Measurements from ENCODE around the gene TRIP4. TPM values are rescaled to one million over a fixed set of nuclear protein-coding genes. Genes with fewer than 3 reads are reported as not detected.

Gene TRIP4
- total and polyA plus RNA-seq, 2 experiments from 2014 or later: 13.9 to 30.6 TPM

DNA sequence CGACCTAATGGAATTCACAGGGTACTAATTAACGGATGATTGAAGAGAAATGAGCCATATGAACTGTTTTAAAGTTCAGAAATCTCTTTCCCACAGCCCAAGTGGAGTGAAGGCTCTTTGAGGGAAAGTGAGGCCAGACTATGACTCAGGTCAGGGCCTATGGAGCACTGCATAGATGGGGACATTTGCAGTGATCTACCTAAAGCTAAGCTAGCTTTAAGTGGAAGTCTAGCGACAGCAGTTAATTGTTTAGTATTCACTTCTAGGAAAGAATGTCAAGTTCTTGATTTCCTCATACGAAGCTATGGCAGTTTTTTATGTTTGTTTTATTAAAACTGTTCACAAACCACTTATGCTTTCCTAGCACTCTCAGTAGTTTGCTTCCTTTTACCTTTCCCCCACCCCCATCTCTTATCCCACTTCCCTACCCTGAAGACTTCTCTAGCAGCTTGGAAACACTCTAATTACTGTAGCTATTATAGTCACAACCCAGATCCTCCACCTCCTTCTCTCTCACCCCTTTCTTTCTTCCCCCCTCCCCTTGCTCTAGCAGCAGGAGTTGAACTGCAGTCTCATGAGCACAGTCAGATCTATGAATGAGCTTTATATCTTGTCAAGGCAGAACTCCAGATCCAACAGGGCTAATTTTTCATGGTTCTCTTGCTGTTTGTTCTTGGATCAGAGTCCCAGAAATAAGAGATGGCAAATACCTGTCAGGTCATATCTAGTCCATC lies 78.9 kb downstream of the TRIP4 start:
- no peak overlapping the region for H3K4me3 ChIP-seq
- no peaks in the 10 kb centered on the region for H3K27me3 ChIP-seq
- no peak overlapping the region for H3K4me2 ChIP-seq
- peaks cover 43% of the 10 kb centered on the region for H3K4me1 ChIP-seq (ENCODE audit: insufficient read depth)
- 77% methylated on average over 4 of the region's 4 CpGs for WGBS (ENCODE audit: low lambda C conversion rate, missing lambda C conversion rate)
- no peaks in the 10 kb centered on the region for H3K36me3 ChIP-seq (replicated peaks; ENCODE audit: insufficient read depth, low read depth)
- peaks cover 60% of the 10 kb centered on the region for H4K20me1 ChIP-seq (ENCODE audit: insufficient read depth, poor library complexity, severe bottlenecking)
- H3K79me2 ChIP-seq: peaks cover 100% of the 10 kb centered on the region
- TF ChIP-seq, protein P1, sequence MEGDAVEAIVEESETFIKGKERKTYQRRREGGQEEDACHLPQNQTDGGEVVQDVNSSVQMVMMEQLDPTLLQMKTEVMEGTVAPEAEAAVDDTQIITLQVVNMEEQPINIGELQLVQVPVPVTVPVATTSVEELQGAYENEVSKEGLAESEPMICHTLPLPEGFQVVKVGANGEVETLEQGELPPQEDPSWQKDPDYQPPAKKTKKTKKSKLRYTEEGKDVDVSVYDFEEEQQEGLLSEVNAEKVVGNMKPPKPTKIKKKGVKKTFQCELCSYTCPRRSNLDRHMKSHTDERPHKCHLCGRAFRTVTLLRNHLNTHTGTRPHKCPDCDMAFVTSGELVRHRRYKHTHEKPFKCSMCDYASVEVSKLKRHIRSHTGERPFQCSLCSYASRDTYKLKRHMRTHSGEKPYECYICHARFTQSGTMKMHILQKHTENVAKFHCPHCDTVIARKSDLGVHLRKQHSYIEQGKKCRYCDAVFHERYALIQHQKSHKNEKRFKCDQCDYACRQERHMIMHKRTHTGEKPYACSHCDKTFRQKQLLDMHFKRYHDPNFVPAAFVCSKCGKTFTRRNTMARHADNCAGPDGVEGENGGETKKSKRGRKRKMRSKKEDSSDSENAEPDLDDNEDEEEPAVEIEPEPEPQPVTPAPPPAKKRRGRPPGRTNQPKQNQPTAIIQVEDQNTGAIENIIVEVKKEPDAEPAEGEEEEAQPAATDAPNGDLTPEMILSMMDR (IDR thresholded peaks at IDR 0.05; ENCODE audit: poor library complexity): no peak
- no peak for TF ChIP-seq EZH2 (IDR thresholded peaks at IDR 0.05; ENCODE audit: borderline replicate concordance)
- TF ChIP-seq EZH2phosphoT487 (IDR thresholded peaks at IDR 0.05; ENCODE audit: low read depth, severe bottlenecking, unreplicated experiment): no peak
- no peaks in the 10 kb centered on the region for H3K9me2 ChIP-seq (replicated peaks; ENCODE audit: insufficient read depth)
- no peak overlapping the region for H3K27ac ChIP-seq
- H3K9me3 ChIP-seq (ENCODE audit: low read depth): no peaks in the 10 kb centered on the region
- DNase-seq (ENCODE audit: low spot score): no peak
- no peak overlapping the region for H2AFZ ChIP-seq

DNA sequence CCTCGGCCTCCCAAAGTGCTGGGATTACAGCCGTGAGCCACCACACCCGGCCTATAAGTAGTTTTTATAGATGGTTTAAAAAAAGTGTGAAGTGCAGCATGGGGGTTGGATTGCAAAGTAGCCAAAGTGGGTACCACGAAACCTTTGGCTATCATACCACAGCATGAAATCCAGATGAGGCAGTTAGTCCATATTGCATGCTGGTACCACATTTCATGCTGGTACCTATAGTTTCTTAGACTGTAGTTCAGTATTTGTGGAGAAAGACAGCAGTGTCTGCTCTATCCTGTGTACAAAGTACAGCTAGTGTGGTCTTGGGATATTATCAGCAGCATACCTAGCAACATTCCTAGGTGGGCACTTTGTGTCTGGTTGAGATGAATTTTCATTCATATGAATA lies 84.5 kb downstream of the TRIP4 start:
- peaks cover 40% of the 10 kb centered on the region for H4K20me1 ChIP-seq (ENCODE audit: insufficient read depth, poor library complexity, severe bottlenecking)
- H2AFZ ChIP-seq: no peak overlapping the region
- no peak for DNase-seq (ENCODE audit: low spot score)
- H3K4me1 ChIP-seq (ENCODE audit: insufficient read depth): peaks cover 8% of the 10 kb centered on the region
- peaks cover 96% of the 10 kb centered on the region for H3K79me2 ChIP-seq
- H3K27me3 ChIP-seq: no peaks in the 10 kb centered on the region
- H3K36me3 ChIP-seq (replicated peaks; ENCODE audit: insufficient read depth, low read depth): no peaks in the 10 kb centered on the region
- H3K9me2 ChIP-seq (replicated peaks; ENCODE audit: insufficient read depth): no peaks in the 10 kb centered on the region
- H3K4me2 ChIP-seq: no peak overlapping the region
- TF ChIP-seq, protein P1 (IDR thresholded peaks at IDR 0.05; ENCODE audit: poor library complexity): no peak
- no peak for TF ChIP-seq EZH2 (IDR thresholded peaks at IDR 0.05; ENCODE audit: borderline replicate concordance)
- TF ChIP-seq EZH2phosphoT487 (IDR thresholded peaks at IDR 0.05; ENCODE audit: low read depth, severe bottlenecking, unreplicated experiment): no peak
- WGBS (ENCODE audit: low lambda C conversion rate, missing lambda C conversion rate): 94% methylated on average over 4 of the region's 4 CpGs
- H3K9me3 ChIP-seq (ENCODE audit: low read depth): no peaks in the 10 kb centered on the region
- H3K4me3 ChIP-seq: no peak overlapping the region
- no peak overlapping the region for H3K27ac ChIP-seq

DNA sequence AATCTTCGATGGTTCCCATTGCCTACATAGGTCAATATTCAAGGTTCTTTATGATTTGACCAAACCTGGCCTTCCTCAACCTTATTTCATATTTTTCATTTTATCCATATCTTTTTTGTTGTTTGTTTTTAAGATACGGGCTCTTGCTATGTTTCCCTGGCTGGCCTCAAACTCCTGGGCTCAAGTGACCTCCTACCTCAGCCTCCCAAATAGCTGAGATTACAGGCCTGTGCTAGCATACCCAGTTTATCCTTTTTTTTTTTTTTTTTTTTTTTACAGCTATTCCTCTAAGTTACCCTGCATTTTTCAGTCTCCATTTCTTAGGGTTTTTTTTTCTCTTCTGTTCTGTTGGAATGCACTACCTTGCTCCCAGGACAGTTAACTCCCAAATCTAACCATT lies 87.2 kb downstream of the TRIP4 start:
- TF ChIP-seq, protein P1 (IDR thresholded peaks at IDR 0.05; ENCODE audit: poor library complexity): no peak
- no peak for TF ChIP-seq EZH2 (IDR thresholded peaks at IDR 0.05; ENCODE audit: borderline replicate concordance)
- TF ChIP-seq EZH2phosphoT487 (IDR thresholded peaks at IDR 0.05; ENCODE audit: low read depth, severe bottlenecking, unreplicated experiment): no peak
- no peak for DNase-seq (ENCODE audit: low spot score)

More for the DNA sequence above, 87.2 kb downstream of the TRIP4 start:
- no peak overlapping the region for H3K4me2 ChIP-seq
- no peaks in the 10 kb centered on the region for H3K9me2 ChIP-seq (replicated peaks; ENCODE audit: insufficient read depth)
- 95% methylated on average over 2 of the region's 2 CpGs for WGBS (ENCODE audit: low lambda C conversion rate, missing lambda C conversion rate)
- no peaks in the 10 kb centered on the region for H3K27me3 ChIP-seq
- H3K4me1 ChIP-seq (ENCODE audit: insufficient read depth): no peaks in the 10 kb centered on the region
- no peaks in the 10 kb centered on the region for H3K36me3 ChIP-seq (replicated peaks; ENCODE audit: insufficient read depth, low read depth)
- peaks cover 90% of the 10 kb centered on the region for H3K79me2 ChIP-seq
- no peak overlapping the region for H3K4me3 ChIP-seq
- H4K20me1 ChIP-seq (ENCODE audit: insufficient read depth, poor library complexity, severe bottlenecking): peaks cover 31% of the 10 kb centered on the region
- H3K27ac ChIP-seq: no peak overlapping the region
- H2AFZ ChIP-seq: no peak overlapping the region
- H3K9me3 ChIP-seq (ENCODE audit: low read depth): no peaks in the 10 kb centered on the region

Measured in hepatocyte (in vitro differentiated cells).